Measurements from ENCODE around the gene SV2C.

The SV2C gene

GRCh38 chr5:76199336-76200318 lies 116.4 kb downstream of the SV2C start:
- in situ Hi-C loops (cut with HindIII; ENCODE audit: low pct_ligation_motif_present, low sequenced_read_pairs): no loop called here
- Histone ChIP-seq H3K27ac (no peak overlapping the region), H3K4me3 (ENCODE audit: low read depth, low read length) (no peak overlapping the region), H3K36me3 (replicated peaks) (no peaks in the 10 kb centered on the region), H3K27me3 (replicated peaks) (no peaks in the 10 kb centered on the region)
- no peak for TF ChIP-seq CTCF (IDR thresholded peaks at IDR 0.05; ENCODE audit: low read depth, low read length, missing control alignments)
- no peak for DNase-seq

DNA sequence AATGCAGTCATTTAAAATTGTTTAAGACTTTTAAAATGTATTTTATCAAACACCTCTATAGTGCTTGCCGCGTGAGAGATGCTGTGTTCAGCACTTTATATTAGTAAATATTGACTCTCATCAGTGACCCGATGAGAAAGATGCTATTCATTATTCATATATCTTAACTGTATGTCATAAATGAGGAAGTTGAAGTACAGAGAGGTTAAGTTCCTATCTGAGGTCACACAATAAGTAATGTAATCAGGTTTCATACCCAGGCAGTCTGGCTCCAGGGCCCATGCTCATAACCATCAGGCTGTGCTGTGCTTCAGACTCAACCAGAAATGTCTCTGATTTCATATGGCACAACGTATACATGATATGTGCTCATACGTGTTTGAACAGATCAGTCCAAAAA lies 119.0 kb downstream of the SV2C start:
- Histone ChIP-seq H3K27me3 (replicated peaks) (no peaks in the 10 kb centered on the region), H3K36me3 (replicated peaks) (no peaks in the 10 kb centered on the region), H3K27ac (no peak overlapping the region), H3K4me3 (ENCODE audit: low read depth, low read length) (no peak overlapping the region)
- TF ChIP-seq CTCF (IDR thresholded peaks at IDR 0.05; ENCODE audit: low read depth, low read length, missing control alignments): no peak
- in situ Hi-C loops (cut with HindIII; ENCODE audit: low pct_ligation_motif_present, low sequenced_read_pairs): no loop called here
- no peak for DNase-seq

- Histone ChIP-seq H3K27ac (no peak overlapping the region), H3K27me3 (replicated peaks) (no peaks in the 10 kb centered on the region), H3K36me3 (replicated peaks) (no peaks in the 10 kb centered on the region), H3K4me3 (ENCODE audit: low read depth, low read length) (no peak overlapping the region)
- no peak for TF ChIP-seq CTCF (IDR thresholded peaks at IDR 0.05; ENCODE audit: low read depth, low read length, missing control alignments)
- DNase-seq: no peak
- in situ Hi-C loops (cut with HindIII; ENCODE audit: low pct_ligation_motif_present, low sequenced_read_pairs): no loop called here
Observed at GRCh38 chr5:76204191-76204590, 121.0 kb downstream of the SV2C start.

- Histone ChIP-seq H3K4me3 (ENCODE audit: low read depth, low read length) (no peak overlapping the region), H3K36me3 (replicated peaks) (no peaks in the 10 kb centered on the region), H3K27ac (no peak overlapping the region), H3K27me3 (replicated peaks) (no peaks in the 10 kb centered on the region)
- TF ChIP-seq CTCF (IDR thresholded peaks at IDR 0.05; ENCODE audit: low read depth, low read length, missing control alignments): no peak
- DNase-seq: no peak
- in situ Hi-C loops (cut with HindIII; ENCODE audit: low pct_ligation_motif_present, low sequenced_read_pairs): no loop called here
Observed at GRCh38 chr5:76204713-76205112, 121.5 kb downstream of the SV2C start.

DNA sequence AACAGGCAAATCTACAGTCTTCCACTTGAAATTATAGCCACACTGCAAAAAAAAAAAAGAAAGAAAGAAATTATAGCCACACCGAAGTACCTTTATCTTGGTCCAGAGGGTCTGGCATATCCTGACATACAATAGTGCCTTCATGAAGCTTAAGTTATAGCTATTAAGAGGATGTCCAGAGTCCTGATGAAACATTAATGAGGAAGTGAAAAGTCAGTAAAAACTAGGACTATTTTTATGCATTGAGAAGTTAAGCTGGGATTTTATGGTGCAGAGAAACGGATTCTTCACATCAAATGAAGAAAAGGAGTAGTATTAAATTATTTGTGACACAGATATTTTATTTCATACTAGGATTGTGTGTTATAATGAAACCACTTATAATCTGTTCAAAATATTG lies 123.9 kb downstream of the SV2C start:
- Histone ChIP-seq H3K27me3 (replicated peaks) (no peaks in the 10 kb centered on the region), H3K36me3 (replicated peaks) (no peaks in the 10 kb centered on the region), H3K27ac (no peak overlapping the region), H3K4me3 (ENCODE audit: low read depth, low read length) (no peak overlapping the region)
- DNase-seq: no peak
- in situ Hi-C loops (cut with HindIII; ENCODE audit: low pct_ligation_motif_present, low sequenced_read_pairs): no loop called here
- no peak for TF ChIP-seq CTCF (IDR thresholded peaks at IDR 0.05; ENCODE audit: low read depth, low read length, missing control alignments)

Data from brain microvascular endothelial cell (primary cell).